Measurements from ENCODE around the gene BTBD9. TPM values are rescaled to one million over a fixed set of nuclear protein-coding genes. Genes with fewer than 3 reads are reported as not detected.

BTBD9 gene
- total and polyA plus RNA-seq, 11 donors, result 6.3 to 23.3 (median 19.4) TPM

GRCh38 chr6:38531134-38531533 is 108.6 kb downstream of the BTBD9 start:
- H3K4me1 ChIP-seq, result peaks cover 0 to 6% (median 0%) of the 10 kb centered on the region in 12 donors
- peaks cover 0 to 3% (median 0%) of the 10 kb centered on the region in 9 donors for H3K36me3 ChIP-seq
- H3K27me3 ChIP-seq, result no peaks in the 10 kb centered on the region
- H3K9me3 ChIP-seq, result peaks cover 0 to 10% (median 0%) of the 10 kb centered on the region in 12 donors
- TF ChIP-seq CTCF (IDR thresholded peaks at IDR 0.05) (no peak), POLR2A (IDR thresholded peaks at IDR 0.05) (no peak)
- intact Hi-C loops (cut with DNase I), result no loop called here
- no peak overlapping the region for H3K27ac ChIP-seq
- WGBS, 4 donors, result 81 to 87% (median 82%) methylated on average over 3 of the region's 3 CpGs
- ATAC-seq, result no peak
- no peak overlapping the region for H3K4me3 ChIP-seq
- no peak for DNase-seq

DNA sequence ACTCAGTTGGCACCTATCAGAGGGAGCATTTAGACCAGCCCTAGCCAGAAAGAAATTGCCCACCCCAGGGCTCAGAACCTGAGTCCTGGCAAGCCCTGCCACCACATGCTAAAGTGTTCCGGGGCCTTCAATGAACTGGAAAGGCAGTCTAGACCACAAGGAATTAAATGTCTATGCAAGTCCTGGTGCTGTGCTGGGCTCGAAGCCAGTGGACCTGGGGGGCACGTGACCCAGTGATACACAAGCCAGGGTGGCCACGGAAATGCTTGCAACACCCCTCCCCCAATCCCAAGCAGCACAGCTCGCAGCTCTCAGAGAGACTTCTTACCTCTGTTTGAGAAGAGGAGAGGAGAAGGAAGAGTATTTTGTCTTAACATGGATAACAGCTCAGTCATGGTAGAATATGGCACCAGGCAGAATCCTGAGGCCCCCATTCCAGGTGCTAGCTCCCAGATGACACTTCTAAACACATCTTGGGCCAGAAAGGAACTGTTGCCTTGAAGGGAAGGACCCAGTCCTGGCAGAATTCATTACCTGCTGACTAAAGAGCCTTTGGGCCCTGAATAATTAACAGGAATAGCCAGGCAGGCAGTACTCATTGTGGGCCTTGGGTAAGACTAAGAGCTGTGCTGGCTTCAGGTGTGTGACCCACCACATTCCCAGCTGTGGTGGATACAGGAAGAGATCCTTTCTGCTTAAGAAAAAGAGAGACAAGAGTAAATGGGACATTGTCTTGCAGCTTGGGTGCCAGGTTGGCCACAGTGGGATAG is 111.3 kb downstream of the BTBD9 start:
- no peak overlapping the region for H3K27ac ChIP-seq
- intact Hi-C loops (cut with DNase I), result no loop called here
- no peak for ATAC-seq
- H3K36me3 ChIP-seq, result peaks cover 0 to 6% (median 0%) of the 10 kb centered on the region in 9 donors
- peaks cover 0 to 6% (median 0%) of the 10 kb centered on the region in 12 donors for H3K4me1 ChIP-seq
- no peak for DNase-seq
- no peak overlapping the region for H3K4me3 ChIP-seq
- H3K9me3 ChIP-seq, result peaks cover 0 to 17% (median 0%) of the 10 kb centered on the region in 12 donors
- TF ChIP-seq CTCF (IDR thresholded peaks at IDR 0.05), result no peak
- no peak for TF ChIP-seq POLR2A (IDR thresholded peaks at IDR 0.05)
- H3K27me3 ChIP-seq, result no peaks in the 10 kb centered on the region
- WGBS, 4 donors, result 71 to 97% (median 86%) methylated on average over 4 to 5 of the region's 5 CpGs

- ATAC-seq (no peak), DNase-seq (no peak)
- peaks cover 0 to 6% (median 0%) of the 10 kb centered on the region in 12 donors for H3K4me1 ChIP-seq
- H3K4me3 ChIP-seq, result no peak overlapping the region
- peaks cover 0 to 17% (median 0%) of the 10 kb centered on the region in 12 donors for H3K9me3 ChIP-seq
- peaks cover 0 to 6% (median 0%) of the 10 kb centered on the region in 9 donors for H3K36me3 ChIP-seq
- H3K27me3 ChIP-seq, result no peaks in the 10 kb centered on the region
- WGBS, 4 donors, result 94 to 100% (median 99%) methylated on average over 1 of the region's 1 CpG
- no peak for TF ChIP-seq CTCF (IDR thresholded peaks at IDR 0.05)
- TF ChIP-seq POLR2A (IDR thresholded peaks at IDR 0.05), result no peak
- H3K27ac ChIP-seq, result no peak overlapping the region
- intact Hi-C loops (cut with DNase I), result no loop called here
Observed at GRCh38 chr6:38527371-38527770, 112.4 kb downstream of the BTBD9 start.

DNA sequence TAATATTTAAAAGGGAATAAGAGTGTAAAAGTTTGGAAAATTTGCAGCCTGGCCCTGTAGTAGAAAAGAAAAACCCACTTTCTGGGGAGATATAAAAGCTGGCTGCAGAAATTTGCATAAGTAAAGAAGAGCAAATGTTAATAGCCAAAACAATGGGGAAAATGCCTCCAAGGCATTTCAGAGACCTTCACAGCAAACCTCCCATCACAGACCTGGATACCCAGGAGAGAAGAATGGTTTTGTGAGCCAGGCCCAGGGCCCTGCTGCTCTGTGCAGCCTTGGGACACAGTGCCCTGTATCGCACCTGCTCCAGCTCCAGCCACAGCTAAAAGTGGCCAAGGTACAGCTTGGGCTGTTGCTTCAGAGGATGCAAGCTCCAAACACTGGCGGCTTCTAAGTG is 113.8 kb downstream of the BTBD9 start:
- H3K4me3 ChIP-seq, result no peak overlapping the region
- intact Hi-C loops (cut with DNase I), result no loop called here
- peaks cover 0 to 6% (median 0%) of the 10 kb centered on the region in 12 donors for H3K4me1 ChIP-seq
- WGBS, 4 donors, result 99 to 100% (median 100%) methylated on average over 2 of the region's 2 CpGs
- DNase-seq, result no peak
- ATAC-seq, result no peak
- peaks cover 0 to 17% (median 0%) of the 10 kb centered on the region in 12 donors for H3K9me3 ChIP-seq
- TF ChIP-seq CTCF (IDR thresholded peaks at IDR 0.05) (no peak), POLR2A (IDR thresholded peaks at IDR 0.05) (no peak)
- H3K36me3 ChIP-seq, result peaks cover 0 to 6% (median 0%) of the 10 kb centered on the region in 9 donors
- no peak overlapping the region for H3K27ac ChIP-seq
- H3K27me3 ChIP-seq, result no peaks in the 10 kb centered on the region
